Measurements from ENCODE around the gene PLA2G10.
"Not testable (repeated sequence)": the region's sequence is repeated elsewhere in the genome, so short reads cannot be mapped to it uniquely, and the experiment has no call there.

PLA2G10 gene

GRCh38 chr16:14694129-14694528, at the start of gene PLA2G10:
Gene PLA2G10 (minus strand): TSS chr16:14694308. CDS start chr16:14694229, 79 bp downstream.
- in situ Hi-C loops (cut with HindIII; ENCODE audit: low sequenced_read_pairs): not testable (repeated sequence)

- in situ Hi-C loops (cut with HindIII; ENCODE audit: low sequenced_read_pairs): not testable (repeated sequence)
Observed at GRCh38 chr16:14742273-14743128, 48.4 kb upstream of the PLA2G10 start, which contains the start of gene NPIPA2. Gene NPIPA2 (plus strand): TSS chr16:14742533. CDS start chr16:14748066, 5,533 bp downstream.

GRCh38 chr16:14741794-14742193, 47.7 kb upstream of the PLA2G10 start:
- in situ Hi-C loops (cut with HindIII; ENCODE audit: low sequenced_read_pairs): not testable (repeated sequence)

- in situ Hi-C loops (cut with HindIII; ENCODE audit: low sequenced_read_pairs): not testable (repeated sequence)
Observed at GRCh38 chr16:14740832-14741385, 46.8 kb upstream of the PLA2G10 start.

GRCh38 chr16:14733233-14733632, 39.1 kb upstream of the PLA2G10 start:
- in situ Hi-C loops (cut with HindIII; ENCODE audit: low sequenced_read_pairs): not testable (repeated sequence)

GRCh38 chr16:14703156-14704011, 9.3 kb upstream of the PLA2G10 start, which contains the start of gene NPIPA3:
Gene NPIPA3 (plus strand): TSS chr16:14703411. CDS start chr16:14708944, 5,533 bp downstream.
- in situ Hi-C loops (cut with HindIII; ENCODE audit: low sequenced_read_pairs): not testable (repeated sequence)

- in situ Hi-C loops (cut with HindIII; ENCODE audit: low sequenced_read_pairs): not testable (repeated sequence)
Observed at GRCh38 chr16:14702672-14703071, 8.6 kb upstream of the PLA2G10 start.

- in situ Hi-C loops (cut with HindIII; ENCODE audit: low sequenced_read_pairs): not testable (repeated sequence)
Observed at GRCh38 chr16:14701859-14702258, 7.8 kb upstream of the PLA2G10 start.

- in situ Hi-C loops (cut with HindIII; ENCODE audit: low sequenced_read_pairs): not testable (repeated sequence)
Observed at GRCh38 chr16:14685870-14686793, 8.0 kb downstream of the PLA2G10 start.

- in situ Hi-C loops (cut with HindIII; ENCODE audit: low sequenced_read_pairs): no loop called here
Observed at GRCh38 chr16:14682121-14682520, 12.0 kb downstream of the PLA2G10 start.

GRCh38 chr16:14681115-14681514, 13.0 kb downstream of the PLA2G10 start:
- in situ Hi-C loops (cut with HindIII; ENCODE audit: low sequenced_read_pairs): no loop called here

- in situ Hi-C loops (cut with HindIII; ENCODE audit: low sequenced_read_pairs): not testable (repeated sequence)
Observed at GRCh38 chr16:14680396-14680795, 13.7 kb downstream of the PLA2G10 start.

- in situ Hi-C loops (cut with HindIII; ENCODE audit: low sequenced_read_pairs): no loop called here
Observed at GRCh38 chr16:14678748-14679497, 15.2 kb downstream of the PLA2G10 start.

- in situ Hi-C loops (cut with HindIII; ENCODE audit: low sequenced_read_pairs): no loop called here
Observed at GRCh38 chr16:14677627-14678026, 16.5 kb downstream of the PLA2G10 start.

GRCh38 chr16:14676633-14677032, 17.5 kb downstream of the PLA2G10 start:
- in situ Hi-C loops (cut with HindIII; ENCODE audit: low sequenced_read_pairs): no loop called here

- in situ Hi-C loops (cut with HindIII; ENCODE audit: low sequenced_read_pairs): no loop called here
Observed at GRCh38 chr16:14672403-14672971, 21.6 kb downstream of the PLA2G10 start.

GRCh38 chr16:14669776-14670175, 24.3 kb downstream of the PLA2G10 start:
- in situ Hi-C loops (cut with HindIII; ENCODE audit: low sequenced_read_pairs): no loop called here

GRCh38 chr16:14668556-14669223, 25.4 kb downstream of the PLA2G10 start:
- in situ Hi-C loops (cut with HindIII; ENCODE audit: low sequenced_read_pairs): no loop called here
